HuH-7 (cell line): ENCODE measurements around the gene CTSW.
A peak's percentile ranks its signal among the peaks of the same experiment; 100 is the strongest.

Experiments
- DNase-seq: peaks from one replicate; pipeline ENCODE4 v3.0.0; 2011; ENCODE audit warnings: low spot score

Gene CTSW

DNA sequence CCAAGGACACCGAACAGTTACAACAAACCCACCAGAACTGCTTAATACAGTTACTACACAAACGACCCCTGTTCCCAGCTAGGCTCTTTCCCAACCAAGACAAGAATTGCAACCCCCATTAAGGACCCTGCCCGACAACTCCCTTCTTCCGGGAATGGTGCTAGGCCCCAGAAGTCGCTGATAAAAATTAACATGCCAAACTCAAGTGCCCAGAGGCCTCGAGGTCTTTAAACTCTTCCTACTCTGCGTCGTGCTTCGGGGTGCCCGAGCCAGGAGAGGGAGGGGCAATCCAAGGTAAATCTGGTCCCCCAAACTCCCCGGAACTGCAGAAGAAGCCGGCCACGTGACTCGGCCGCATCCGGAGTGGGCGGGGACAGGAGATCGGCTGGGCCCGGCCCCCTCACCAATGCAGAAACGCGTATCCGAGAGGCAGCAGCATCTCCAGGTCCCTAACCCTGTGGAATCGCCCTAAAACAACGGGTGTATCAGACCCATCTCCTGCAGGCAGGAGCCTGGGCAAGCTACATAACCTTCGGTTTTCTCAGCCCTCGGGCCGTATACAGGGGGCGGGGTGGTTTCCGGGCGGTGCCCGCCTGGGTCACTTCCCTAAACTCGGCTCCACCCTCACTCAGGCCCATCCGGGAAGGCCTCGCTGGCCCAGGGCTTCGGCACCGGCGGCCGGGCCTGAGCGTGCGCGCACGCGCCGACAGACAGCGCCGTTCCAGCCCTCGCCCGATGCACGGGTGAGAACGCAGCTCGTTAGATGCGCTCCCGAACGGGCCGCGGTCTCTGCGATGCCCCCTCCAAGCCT is 22.7 kb upstream of the CTSW start:
- DNase-seq: no peak

DNA sequence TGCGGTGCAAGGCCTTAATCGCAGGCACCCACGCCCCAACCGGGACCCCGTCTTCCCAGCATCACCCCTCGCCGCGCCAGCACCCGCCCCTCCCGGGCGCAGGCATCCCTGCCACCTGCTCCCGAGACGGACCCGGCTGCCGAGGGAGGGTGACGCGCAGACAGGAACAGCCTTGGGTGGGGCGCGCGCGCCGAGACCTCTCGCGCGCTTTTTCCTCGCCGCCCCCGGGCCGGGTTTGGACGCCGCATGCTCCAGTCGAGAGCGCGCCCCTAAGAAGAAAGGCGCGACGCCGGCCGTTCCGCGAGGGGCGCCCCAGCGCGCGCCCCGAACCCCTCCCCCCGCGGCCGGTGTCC is 22.2 kb upstream of the CTSW start:
- DNase-seq: no peak

DNA sequence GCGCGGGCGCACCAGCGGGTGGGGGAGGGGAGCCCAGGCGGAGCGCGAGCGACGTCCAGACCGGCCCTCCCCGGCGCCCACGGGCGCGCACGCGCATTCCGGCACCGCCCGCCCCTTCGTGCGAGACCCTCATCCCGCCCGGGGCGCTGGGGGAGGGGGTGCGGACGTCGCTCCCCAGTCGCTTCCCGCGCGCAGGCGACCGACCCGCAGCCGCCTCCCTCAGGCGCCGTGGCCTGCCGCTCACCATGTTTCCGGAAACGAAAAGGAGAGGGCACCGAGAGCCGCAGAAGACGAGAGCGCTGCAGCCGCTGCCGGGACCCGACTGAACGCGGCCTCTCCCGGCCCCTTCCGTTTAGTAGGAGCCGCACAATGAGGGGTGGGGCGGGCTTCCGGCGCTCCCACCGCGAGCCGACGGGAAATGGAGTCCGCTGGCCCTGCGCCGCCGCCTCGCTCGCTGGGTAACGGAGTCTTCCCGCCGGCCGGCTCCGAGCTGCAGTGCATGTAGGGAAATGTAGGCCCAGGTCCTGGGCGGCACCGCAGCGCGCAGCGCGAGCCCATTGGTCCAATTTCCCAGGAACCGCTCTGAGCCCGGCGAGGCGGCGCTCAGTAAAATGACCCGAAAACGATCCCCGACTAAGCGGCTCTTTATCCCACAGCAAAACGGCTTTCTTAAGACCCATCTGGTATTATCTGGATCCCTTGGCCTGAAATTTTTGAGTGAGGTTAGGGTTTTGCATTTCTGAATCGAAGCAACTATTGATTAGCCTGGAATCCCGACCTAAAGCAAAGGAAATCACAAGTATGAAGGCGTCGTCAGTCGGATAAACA is 21.6 kb upstream of the CTSW start, which contains the start of gene CFL1:
TSS of gene CFL1 (minus strand) at position 328 of the 828 bp plus-strand sequence. CDS start at position 247, 81 bp downstream.
- DNase-seq: peak; percentile 82

DNA sequence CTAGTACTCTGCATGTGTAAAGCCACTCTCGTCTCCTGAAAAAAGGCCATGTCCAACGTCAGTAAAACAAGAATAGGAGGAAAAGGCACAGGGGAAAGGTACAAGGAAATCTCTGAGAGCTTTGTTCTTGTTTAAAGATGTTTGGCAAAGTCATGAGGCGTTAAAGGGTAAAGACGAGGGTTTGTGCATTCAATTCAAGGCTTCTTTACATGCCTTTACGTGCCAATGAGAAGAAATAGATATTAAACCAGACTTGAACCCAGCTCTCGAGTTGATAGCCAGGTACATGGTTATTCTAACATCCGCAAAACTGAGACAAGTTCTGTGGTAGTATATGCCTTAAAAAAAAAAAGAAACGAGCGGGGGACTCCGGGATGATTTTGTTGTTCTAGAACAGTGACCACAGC is 21.0 kb upstream of the CTSW start:
- DNase-seq: no peak

DNA sequence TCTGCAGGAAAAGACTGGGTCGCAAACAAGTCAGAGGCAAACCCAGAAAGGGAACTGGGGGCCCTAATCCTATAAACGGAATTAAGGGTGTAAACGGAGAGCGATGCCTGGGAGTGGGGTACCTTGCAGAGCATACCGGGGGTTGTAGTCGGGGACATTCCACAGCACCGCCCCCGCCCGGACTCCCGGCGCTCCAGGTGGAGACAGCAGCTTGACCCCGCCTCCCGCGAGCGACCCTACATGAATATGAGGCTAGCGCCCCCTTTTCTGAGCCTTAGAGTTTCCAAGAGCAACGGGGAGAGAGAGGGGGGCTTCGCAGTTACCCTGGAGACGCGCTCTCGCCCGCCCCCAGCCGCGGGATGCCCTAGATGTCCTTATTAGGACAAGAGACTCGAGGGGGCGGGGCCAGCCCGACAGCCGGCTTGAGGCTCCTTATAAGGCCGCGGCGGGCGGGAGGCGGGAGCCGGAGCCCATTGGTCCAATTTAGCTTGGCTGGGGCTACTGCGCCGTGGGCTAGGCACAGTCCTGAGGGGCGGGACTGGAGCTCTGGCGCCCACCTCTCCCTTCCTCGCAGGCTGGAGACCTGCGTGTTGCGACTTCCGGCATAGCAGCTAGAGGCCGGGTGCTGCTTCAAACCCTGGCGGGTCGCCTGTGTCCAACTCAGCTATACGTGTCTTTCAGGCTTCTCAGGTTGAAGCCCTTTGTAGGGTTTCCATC is 20.4 kb upstream of the CTSW start:
- peak; percentile 93 for DNase-seq

DNA sequence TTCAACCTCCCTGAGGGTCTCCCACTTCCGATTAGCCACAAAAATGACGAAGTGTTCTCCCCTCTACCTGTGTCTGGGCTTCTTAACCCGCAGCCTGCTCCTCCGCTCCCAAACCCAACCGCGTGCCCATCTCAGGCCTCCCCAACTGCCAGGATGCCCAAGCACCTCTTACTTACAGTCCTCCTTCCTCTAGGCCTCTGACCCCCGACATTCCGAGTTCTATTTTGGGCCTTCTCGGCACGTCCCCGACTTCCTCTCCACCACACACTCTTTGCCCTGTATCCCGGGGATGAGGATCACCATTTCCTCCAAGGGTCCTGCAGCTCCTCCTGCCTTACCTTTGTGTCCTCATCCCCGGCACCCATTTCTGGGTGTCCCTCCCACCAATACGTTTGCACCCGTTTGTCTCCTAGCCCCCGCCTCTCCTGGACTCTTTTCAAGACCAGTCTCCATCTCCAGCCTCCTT is 19.8 kb upstream of the CTSW start:
- DNase-seq: no peak

DNA sequence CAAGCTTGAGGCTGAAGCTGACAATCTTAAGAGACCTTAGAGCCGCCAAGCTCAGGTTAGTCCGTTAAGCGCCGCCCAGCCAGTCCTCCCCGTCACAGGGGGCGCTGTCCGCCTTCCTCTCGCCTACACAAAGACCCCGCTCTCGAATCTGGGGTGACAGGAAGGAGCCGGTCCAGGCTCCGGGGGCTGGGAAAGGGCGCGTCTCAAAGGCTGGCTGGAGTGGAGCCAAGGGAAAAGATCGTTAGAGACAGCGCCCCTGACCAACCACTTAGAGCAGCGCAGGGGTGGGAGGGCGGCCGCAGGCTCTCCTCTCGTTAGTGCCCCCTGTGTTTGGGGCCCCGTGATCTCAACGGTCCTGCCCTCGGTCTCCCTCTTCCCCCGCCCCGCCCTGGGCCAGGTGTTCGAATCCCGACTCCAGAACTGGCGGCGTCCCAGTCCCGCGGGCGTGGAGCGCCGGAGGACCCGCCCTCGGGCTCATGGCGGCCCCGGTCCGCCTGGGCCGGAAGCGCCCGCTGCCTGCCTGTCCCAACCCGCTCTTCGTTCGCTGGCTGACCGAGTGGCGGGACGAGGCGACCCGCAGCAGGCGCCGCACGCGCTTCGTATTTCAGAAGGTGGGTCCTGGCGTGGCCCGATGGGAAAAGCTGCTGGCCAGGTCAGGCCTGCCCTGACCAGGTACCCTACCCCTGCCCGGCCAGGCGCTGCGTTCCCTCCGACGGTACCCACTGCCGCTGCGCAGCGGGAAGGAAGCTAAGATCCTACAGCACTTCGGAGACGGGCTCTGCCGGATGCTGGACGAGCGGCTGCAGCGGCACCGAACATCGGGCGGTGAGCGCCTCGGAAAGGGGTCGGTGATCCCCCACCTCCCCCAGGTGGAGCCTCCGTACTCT is 19.1 kb upstream of the CTSW start, which contains the start of gene MUS81:
TSS of gene MUS81 (plus strand) at position 156 of the 887 bp plus-strand sequence. CDS start at position 477, 321 bp downstream.
- peak; percentile 92 for DNase-seq

DNA sequence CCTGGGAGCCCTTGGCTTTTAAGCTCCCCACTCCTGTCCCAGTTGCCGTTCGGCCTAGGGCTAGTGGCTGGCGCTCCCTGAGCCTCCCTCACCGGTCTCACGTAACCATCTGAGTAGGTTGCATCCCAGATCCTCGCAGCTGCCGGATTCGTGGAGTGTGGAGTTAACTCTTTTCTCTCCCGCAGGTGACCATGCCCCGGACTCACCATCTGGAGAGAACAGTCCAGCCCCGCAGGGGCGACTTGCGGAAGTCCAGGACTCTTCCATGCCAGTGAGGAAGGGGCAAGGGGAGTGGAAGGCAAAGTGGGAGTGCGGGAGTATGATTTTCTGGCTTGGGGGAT is 18.5 kb upstream of the CTSW start:
- no peak for DNase-seq

DNA sequence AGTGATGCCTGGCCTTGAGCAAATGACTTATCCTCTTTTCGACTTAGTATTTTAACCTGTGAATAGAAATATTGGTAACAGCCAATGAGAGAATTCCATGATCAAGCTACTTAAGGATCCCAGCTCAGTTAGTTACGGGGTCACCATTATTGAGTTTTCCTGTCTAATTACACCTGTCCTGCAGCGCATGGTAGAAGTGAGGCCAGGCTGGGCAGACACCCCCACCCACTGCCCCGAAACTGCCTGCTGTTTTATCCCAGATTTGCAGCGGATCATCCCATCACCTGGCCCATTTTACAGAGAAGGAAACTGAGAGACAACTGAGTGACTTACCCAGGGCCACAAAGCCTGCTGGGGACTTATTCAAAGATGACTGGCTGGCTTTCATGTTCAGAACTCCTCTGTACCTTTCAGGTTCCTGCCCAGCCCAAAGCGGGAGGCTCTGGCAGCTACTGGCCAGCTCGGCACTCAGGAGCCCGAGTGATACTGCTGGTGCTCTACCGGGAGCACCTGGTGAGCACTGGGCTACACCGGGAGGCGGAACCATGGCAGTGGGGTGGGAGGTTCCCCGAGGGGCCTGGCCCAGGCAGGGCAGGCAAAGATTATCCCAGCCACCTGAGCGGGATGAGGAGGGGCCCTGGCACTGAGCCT is 18.0 kb upstream of the CTSW start:
- DNase-seq: no peak

DNA sequence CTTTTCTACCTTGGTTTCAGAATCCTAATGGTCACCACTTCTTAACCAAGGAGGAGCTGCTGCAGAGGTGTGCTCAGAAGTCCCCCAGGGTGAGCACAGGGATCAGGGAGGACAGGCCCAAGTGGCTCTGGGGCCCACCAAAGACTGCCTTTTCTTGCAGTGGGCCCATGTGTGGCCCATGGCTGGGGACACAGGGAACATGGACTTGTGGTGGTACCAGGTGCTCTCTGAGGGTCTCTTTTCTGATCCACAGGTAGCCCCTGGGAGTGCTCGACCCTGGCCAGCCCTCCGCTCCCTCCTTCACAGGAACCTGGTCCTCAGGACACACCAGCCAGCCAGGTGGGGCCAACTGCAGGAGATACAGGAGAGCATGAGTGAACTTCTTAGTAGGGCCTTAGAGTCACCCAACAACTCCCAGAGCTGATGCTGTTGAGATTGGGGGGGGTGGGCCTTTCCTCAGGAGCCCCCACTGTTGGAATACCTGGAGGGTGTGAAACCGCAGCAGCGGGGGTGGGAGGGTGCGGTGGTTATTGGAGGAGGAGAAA is 17.4 kb upstream of the CTSW start:
- no peak for DNase-seq

DNA sequence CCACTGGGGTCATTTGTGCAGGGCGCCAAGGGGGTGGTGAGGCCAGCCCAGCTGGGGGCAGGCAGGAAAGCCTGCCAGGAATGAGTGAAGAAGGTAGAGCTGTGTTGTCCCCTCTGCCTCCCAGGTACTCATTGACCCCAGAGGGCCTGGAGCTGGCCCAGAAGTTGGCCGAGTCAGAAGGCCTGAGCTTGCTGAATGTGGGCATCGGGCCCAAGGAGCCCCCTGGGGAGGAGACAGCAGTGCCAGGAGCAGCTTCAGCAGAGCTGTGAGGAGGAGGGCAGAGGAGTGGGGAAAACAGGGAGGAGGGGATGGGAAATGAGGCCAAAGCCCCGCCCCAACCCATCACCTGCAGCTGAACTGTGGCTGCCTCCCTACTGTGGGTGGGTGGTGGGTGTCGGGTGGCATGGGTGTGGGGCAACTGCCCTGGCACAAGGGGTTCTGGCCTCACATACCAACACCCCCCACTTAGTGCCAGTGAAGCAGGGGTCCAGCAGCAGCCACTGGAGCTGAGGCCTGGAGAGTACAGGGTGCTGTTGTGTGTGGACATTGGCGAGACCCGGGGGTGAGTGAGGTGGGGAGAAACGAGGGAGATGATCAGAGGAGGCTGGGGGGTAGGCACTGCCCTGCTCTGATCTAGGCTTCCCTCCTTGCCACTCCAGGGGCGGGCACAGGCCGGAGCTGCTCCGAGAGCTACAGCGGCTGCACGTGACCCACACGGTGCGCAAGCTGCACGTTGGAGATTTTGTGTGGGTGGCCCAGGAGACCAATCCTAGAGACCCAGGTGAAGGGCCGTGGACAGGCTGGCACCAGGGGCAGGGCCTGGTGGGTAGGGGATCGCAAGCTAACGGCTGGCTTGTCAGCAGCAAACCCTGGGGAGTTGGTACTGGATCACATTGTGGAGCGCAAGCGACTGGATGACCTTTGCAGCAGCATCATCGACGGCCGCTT is 16.4 kb upstream of the CTSW start:
- DNase-seq: no peak

DNA sequence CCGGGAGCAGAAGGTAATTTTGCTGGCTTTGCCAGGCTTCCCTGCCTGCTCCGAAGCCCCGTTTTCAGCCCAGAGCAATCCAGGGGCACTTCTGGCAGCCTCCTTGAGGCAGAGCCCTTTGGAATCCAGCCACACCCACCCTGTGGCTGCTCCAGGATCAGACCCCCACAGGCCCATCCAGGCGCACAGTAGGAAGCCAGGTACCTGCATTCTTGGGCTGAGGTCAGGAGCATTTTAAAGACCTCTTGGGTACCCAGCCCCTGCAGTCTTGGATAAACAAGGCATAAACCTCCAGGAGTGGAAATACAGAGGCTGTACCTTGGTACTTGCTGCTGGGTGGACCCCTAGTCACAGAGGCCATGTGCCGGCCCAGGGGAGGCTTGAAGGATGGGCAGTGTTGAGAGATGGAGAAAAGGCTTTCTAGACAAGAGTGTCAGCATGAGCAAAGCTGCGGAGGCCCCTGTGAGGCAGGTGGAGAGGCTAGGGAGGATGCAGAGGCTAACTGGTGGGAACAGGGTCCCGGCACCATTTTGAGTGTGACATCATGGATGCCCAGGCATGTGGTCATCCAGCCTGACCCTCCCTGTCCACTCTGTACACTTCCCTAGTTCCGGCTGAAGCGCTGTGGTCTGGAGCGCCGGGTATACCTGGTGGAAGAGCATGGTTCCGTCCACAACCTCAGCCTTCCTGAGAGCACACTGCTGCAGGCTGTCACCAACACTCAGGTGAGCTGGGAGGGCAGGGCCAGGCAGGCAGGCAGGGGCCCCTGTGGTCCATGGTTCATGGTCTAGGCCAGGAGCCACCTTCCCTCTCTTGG is 15.5 kb upstream of the CTSW start:
- no peak for DNase-seq

DNA sequence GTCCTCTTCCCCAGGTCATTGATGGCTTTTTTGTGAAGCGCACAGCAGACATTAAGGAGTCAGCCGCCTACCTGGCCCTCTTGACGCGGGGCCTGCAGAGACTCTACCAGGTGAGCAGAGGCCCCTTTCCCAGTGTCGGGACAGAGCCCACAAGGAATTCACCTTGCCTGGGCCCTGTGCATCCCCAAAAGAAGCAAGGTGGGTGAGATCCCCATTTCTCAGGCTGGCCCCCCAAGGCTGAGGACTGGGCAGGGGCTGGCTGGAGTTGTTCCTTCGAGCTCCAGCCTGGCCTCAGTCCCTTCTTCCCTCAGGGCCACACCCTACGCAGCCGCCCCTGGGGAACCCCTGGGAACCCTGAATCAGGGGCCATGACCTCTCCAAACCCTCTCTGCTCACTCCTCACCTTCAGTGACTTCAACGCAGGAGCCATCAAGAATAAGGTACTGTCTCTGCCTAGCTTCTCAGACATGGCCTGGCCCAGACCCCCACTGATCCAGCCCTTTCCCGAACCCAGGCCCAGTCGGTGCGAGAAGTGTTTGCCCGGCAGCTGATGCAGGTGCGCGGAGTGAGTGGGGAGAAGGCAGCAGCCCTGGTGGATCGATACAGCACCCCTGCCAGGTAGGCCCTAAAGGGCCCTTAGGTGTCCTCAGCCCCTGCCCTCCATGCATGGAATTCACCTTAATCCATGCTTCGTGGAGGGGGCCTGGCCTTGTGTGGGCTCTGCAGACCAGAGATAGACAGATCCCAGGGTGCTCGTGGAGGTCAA is 14.7 kb upstream of the CTSW start:
- DNase-seq: no peak

DNA sequence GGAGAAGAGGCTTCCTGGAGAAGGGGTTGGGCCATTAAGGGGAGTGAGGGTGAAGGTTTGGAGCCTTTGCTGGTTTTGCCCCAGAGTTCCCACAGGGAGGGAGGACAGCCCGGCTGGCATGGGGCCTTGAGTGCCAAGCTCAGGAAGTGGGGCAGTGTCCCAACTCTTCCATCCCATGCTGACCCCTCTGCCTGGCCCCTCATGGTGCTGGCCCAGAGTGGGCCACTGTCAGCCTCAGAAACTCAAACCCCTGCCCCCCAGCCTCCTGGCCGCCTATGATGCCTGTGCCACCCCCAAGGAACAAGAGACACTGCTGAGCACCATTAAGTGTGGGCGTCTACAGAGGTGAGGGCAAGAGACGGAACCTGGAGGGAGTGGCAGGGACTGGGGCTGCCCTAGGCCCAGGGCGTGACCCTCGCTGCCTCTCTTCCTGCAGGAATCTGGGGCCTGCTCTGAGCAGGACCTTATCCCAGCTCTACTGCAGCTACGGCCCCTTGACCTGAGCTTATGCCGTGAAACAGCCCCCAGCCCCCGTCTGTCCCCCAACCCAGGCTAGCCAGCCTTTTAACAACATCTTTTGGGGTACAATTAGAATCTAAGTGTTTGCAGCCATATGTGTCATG is 14.0 kb upstream of the CTSW start:
- DNase-seq: no peak

DNA sequence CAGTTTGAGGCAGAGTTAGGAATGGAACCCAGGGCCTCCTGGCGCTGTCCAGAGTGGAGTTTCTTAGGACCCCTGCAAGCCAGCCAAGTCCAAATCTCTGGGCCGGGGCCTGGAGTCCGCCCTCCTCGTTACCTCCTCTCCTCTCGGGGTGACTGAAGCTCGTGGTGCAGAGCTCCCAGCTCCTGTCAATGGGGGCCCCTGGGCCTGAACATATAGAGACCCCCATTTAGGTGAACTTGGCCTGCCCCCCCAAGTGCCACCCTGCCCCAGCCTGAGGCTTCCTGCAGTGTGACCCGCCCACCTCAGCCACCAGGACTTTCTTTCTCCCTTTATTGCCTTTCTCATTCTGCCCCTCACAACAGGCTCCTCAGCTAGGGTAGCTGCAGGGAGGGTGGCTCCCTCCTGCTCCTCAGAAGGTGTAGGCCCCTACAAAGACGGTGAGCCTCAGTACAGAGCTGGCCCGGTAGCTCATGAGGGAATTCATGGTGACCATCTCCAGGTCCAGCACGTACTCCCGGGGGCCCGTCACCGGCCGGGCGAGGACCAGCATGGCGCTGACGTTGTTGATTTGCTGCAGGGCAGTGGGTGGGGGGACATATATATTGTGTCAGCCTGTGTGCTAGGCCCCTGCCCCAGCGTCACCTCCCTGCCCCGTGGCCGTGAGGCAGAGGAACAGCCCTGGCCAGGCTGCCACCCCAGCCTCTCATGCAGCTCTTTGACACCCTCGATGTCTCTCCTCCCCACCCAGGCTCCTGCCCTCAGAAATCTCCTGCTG is 12.9 kb upstream of the CTSW start:
- no peak for DNase-seq

DNA sequence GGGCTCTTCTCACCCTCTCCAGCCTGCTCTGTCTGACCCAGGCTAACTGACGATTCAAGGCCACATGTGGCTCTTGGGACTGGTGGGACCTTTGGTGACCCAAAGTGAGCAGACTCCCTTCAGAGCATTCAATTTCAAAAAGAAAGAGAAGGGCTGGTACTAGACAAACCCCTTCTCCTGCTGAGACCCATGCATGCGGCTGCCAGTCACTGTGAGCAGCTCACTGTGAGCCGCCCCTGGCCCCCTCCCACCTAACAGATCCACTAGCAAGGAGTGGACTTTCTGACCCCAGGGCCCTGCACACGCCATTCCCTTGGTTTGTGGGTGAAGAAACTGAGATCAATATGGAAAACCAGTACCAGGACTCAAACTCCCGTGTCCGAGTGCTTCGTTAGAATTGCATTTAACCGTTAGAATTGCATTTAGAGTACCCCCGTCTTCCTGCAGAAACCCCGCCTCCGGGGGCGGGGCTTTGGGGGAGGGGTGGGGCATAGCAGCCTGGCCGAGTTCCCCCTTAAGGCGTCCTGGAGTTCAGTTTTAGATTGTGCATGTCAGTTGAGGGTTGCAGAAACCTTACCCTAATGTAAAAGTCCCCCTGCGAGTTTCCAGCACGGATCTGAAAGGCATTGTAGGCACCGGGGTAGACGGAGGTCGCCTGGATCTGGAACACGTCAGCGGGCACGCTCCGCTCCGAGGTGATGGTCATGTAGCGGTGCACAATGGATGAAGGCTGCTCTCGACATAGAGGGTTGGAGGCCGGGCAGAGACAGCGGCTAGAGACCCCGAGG is 12.2 kb upstream of the CTSW start:
- DNase-seq: no peak
